HEK293 (cell line): Measurements from ENCODE around the gene RNF224.

Experiments used
- CTCF ChIP-seq: fragments of 450-650 bp; formaldehyde crosslinking; IDR thresholded peaks from 2 replicates; pipeline ENCODE4 v1.5.1; 2016; ENCODE audit warnings: missing biosample characterization, missing genetic modification characterization
- EGR2 ChIP-seq: fragments of 450-650 bp; formaldehyde crosslinking; IDR thresholded peaks from 2 replicates; pipeline ENCODE4 v1.5.1; 2016; ENCODE audit warnings: low read depth, missing biosample characterization, missing genetic modification characterization
- ZNF239 ChIP-seq: fragments of 450-650 bp; formaldehyde crosslinking; IDR thresholded peaks from 2 replicates; pipeline ENCODE4 v1.5.1; 2016; ENCODE audit warnings: missing biosample characterization, missing genetic modification characterization
- ZNF274 ChIP-seq, 2 experiments: fragments of 200-500 bp in 1 of 2; fragments of 450-650 bp in 1 of 2; sonication (Bioruptor generic) in 1 of 2; formaldehyde crosslinking in 1 of 2; IDR thresholded peaks; 2 replicates each; pipeline versions ENCODE4 v1.5.1 to v1.6.1; 2014 to 2016; ENCODE audit warnings: borderline replicate concordance in 1 of 2, inconsistent platforms in 1 of 2, low read length in 1 of 2, missing biosample characterization in 1 of 2, missing genetic modification characterization in 1 of 2
- ZNF324 ChIP-seq: fragments of 450-650 bp; formaldehyde crosslinking; IDR thresholded peaks from 2 replicates; pipeline ENCODE4 v1.5.1; 2016; ENCODE audit warnings: missing biosample characterization, missing genetic modification characterization
- ZNF558 ChIP-seq: fragments of 450-650 bp; formaldehyde crosslinking; IDR thresholded peaks from 2 replicates; pipeline ENCODE4 v1.5.1; 2016; ENCODE audit warnings: missing biosample characterization, missing genetic modification characterization
- ZNF670 ChIP-seq: fragments of 450-650 bp; formaldehyde crosslinking; IDR thresholded peaks from 2 replicates; pipeline ENCODE4 v1.5.1; 2016; ENCODE audit warnings: missing biosample characterization, missing genetic modification characterization, low read depth
- ZNF776 ChIP-seq: fragments of 450-650 bp; formaldehyde crosslinking; IDR thresholded peaks from 2 replicates; pipeline ENCODE4 v1.5.0; 2017; ENCODE audit warnings: missing biosample characterization, missing genetic modification characterization, borderline replicate concordance
- TF ChIP-seq, protein P1 (sequence below): fragments of 450-650 bp; formaldehyde crosslinking; IDR thresholded peaks from 2 replicates; pipeline ENCODE4 v1.5.1; 2017; ENCODE audit warnings: missing biosample characterization, mild to moderate bottlenecking, missing genetic modification characterization, moderate library complexity

DNA sequence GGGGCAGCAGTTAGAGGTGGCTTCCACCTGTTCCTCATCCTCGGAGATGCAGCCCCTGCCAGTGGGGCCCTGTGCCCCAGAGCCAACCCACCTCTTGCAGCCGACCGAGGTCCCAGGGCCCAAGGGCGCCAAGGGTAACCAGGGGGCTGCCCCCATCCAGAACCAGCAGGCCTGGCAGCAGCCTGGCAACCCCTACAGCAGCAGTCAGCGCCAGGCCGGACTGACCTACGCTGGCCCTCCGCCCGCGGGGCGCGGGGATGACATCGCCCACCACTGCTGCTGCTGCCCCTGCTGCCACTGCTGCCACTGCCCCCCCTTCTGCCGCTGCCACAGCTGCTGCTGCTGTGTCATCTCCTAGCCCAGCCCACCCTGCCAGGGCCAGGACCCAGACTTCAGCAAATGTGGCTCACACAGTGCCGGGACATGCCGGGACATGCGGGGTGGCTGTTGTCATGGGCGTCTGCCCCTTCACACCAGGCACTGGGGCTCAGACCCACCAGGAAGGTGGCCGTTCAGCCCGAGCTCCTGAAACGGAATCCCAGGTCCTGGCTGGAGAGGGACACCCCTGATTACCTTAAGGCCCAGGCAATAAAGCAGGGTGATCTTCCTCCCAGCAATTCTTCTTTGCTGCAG is 1.5 kb upstream of the RNF224 start:
- TF ChIP-seq ZNF324 (tag by site-specific recombination): no peak
- no peak for TF ChIP-seq CTCF
- TF ChIP-seq ZNF274 (IDR thresholded peaks at IDR 0.05; ENCODE audit: low read length): no peak
- TF ChIP-seq ZNF274 (tag by site-specific recombination; IDR thresholded peaks at IDR 0.05; ENCODE audit: borderline replicate concordance): no peak
- no peak for TF ChIP-seq ZNF558 (tag by site-specific recombination)
- TF ChIP-seq, protein P1, sequence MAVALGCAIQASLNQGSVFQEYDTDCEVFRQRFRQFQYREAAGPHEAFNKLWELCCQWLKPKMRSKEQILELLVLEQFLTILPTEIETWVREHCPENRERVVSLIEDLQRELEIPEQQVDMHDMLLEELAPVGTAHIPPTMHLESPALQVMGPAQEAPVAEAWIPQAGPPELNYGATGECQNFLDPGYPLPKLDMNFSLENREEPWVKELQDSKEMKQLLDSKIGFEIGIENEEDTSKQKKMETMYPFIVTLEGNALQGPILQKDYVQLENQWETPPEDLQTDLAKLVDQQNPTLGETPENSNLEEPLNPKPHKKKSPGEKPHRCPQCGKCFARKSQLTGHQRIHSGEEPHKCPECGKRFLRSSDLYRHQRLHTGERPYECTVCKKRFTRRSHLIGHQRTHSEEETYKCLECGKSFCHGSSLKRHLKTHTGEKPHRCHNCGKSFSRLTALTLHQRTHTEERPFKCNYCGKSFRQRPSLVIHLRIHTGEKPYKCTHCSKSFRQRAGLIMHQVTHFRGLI (tag by site-specific recombination): no peak
- no peak for TF ChIP-seq ZNF670
- no peak for TF ChIP-seq EGR2 (tag by site-specific recombination)
- TF ChIP-seq ZNF776 (tag by site-specific recombination): no peak
- TF ChIP-seq ZNF239 (tag by site-specific recombination): no peak
